Tibial nerve (tissue), 3 donors: ENCODE data around the gene PPFIBP1.

ENCODE experiments used
- POLR2A ChIP-seq, 2 donors: fragments of 450-650 bp; IDR thresholded peaks; one replicate each; pipeline ENCODE4 v1.6.1; 2017; ENCODE audit warnings: antibody characterized with exemption in 2 of 2, mild to moderate bottlenecking in 2 of 2, moderate library complexity in 2 of 2
- TF ChIP-seq, protein P1 (sequence below), 5 experiments: fragments of 200-600 bp in 3 of 5; fragments of 450-650 bp in 2 of 5; sonication (generic) in 3 of 5; IDR thresholded peaks; one replicate each; pipeline ENCODE4 v1.5.1; 2016 to 2019; ENCODE audit warnings: antibody characterized with exemption in 5 of 5, mild to moderate bottlenecking in 3 of 5, moderate library complexity in 2 of 5

- TF ChIP-seq, protein P1, sequence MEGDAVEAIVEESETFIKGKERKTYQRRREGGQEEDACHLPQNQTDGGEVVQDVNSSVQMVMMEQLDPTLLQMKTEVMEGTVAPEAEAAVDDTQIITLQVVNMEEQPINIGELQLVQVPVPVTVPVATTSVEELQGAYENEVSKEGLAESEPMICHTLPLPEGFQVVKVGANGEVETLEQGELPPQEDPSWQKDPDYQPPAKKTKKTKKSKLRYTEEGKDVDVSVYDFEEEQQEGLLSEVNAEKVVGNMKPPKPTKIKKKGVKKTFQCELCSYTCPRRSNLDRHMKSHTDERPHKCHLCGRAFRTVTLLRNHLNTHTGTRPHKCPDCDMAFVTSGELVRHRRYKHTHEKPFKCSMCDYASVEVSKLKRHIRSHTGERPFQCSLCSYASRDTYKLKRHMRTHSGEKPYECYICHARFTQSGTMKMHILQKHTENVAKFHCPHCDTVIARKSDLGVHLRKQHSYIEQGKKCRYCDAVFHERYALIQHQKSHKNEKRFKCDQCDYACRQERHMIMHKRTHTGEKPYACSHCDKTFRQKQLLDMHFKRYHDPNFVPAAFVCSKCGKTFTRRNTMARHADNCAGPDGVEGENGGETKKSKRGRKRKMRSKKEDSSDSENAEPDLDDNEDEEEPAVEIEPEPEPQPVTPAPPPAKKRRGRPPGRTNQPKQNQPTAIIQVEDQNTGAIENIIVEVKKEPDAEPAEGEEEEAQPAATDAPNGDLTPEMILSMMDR (IDR thresholded peaks at IDR 0.05): no peak
- no peak for TF ChIP-seq POLR2A (IDR thresholded peaks at IDR 0.05)
Observed at GRCh38 chr12:27743601-27744000, 219.6 kb downstream of the PPFIBP1 start.
